Endodermal cell (in vitro differentiated cells): ENCODE results near the gene CCSER1. TPM values are rescaled to one million over a fixed set of nuclear protein-coding genes. Genes with fewer than 3 reads are reported as not detected.

Experiments
- DNase-seq: peaks from one replicate; pipeline ENCODE4 v3.0.0-alpha.2; 2017
- H3K27ac ChIP-seq: 2 replicates; pipeline ENCODE4 v1.5.1; 2013; ENCODE audit warnings: mild to moderate bottlenecking, low read depth, low read length, moderate library complexity
- H3K27me3 ChIP-seq: 2 replicates; pipeline ENCODE4 v1.6.1; 2013; ENCODE audit warnings: mild to moderate bottlenecking, low read length, moderate library complexity; ENCODE audit not compliant: insufficient read depth, control insufficient read depth, poor library complexity, severe bottlenecking
- H3K36me3 ChIP-seq: 2 replicates; pipeline ENCODE4 v1.7.0; 2013; ENCODE audit warnings: mild to moderate bottlenecking, low read length, moderate library complexity; ENCODE audit not compliant: control insufficient read depth, insufficient read depth
- H3K4me1 ChIP-seq: one replicate; pipeline ENCODE4 v1.7.0; 2013; ENCODE audit warnings: low read length; ENCODE audit not compliant: control insufficient read depth, insufficient read depth
- H3K4me3 ChIP-seq: 2 replicates; pipeline ENCODE4 v1.5.1; 2013; ENCODE audit warnings: mild to moderate bottlenecking, low read length, moderate library complexity
- H3K9ac ChIP-seq: 2 replicates; pipeline ENCODE4 v1.6.1; 2013; ENCODE audit warnings: mild to moderate bottlenecking, low read length, moderate library complexity; ENCODE audit not compliant: poor library complexity, severe bottlenecking; ENCODE audit errors: extremely low read depth
- H3K9me3 ChIP-seq: 2 replicates; pipeline ENCODE4 v1.6.1; 2013; ENCODE audit warnings: mild to moderate bottlenecking, low read length, moderate library complexity; ENCODE audit not compliant: control insufficient read depth
- H3K27ac Mint-ChIP-seq: 2 replicates; pipeline ENCODE4 v1.8.0; 2020; ENCODE audit warnings: mixed read lengths
- H3K27me3 Mint-ChIP-seq: 2 replicates; pipeline ENCODE4 v1.8.0; 2021; ENCODE audit warnings: mild to moderate bottlenecking, mixed read lengths; ENCODE audit not compliant: insufficient read depth
- H3K36me3 Mint-ChIP-seq: 2 replicates; pipeline ENCODE4 v1.8.0; 2020; ENCODE audit warnings: low read depth, mixed read lengths
- H3K4me1 Mint-ChIP-seq: 2 replicates; pipeline ENCODE4 v1.8.0; 2020; ENCODE audit warnings: mixed read lengths
- H3K4me3 Mint-ChIP-seq: 2 replicates; pipeline ENCODE4 v1.8.0; 2020; ENCODE audit warnings: mild to moderate bottlenecking, moderate library complexity, mixed read lengths
- H3K9me3 Mint-ChIP-seq: 2 replicates; pipeline ENCODE4 v1.8.0; 2020; ENCODE audit warnings: mild to moderate bottlenecking, mixed read lengths
- WGBS, 2 experiments: methylation state at CpG; one replicate each; pipeline versions ENCODE4 v1.1.5 to v1.1.7; 2013; ENCODE audit warnings: missing lambda C conversion rate in 2 of 2, mixed read lengths in 1 of 2; ENCODE audit not compliant: insufficient coverage in 1 of 2, insufficient read length in 1 of 2; 5-methylcytosine and 5-hydroxymethylcytosine counted together
- total RNA-seq, 2 donors: library from RNA; stranded (reverse); fragmentation: NEBNext Ultra II Directional in 1 of 2; extraction: Animal tissue kit (Norgen Biotek cat#: 25700) in 1 of 2; gene quantifications; 2 replicates in 1 of 2; 3 replicates in 1 of 2; pipeline ENCODE4 v1.2.1, GENCODE V29; 2021
- TF ChIP-seq, protein P1 (sequence below): fragments of 200-600 bp; sonication (generic); conservative IDR thresholded peaks from 2 replicates; pipeline ENCODE4 v1.5.0; 2021; ENCODE audit warnings: antibody characterized with exemption, mild to moderate bottlenecking

Gene CCSER1
- total RNA-seq, 2 donors from 2014 or later = 1.1 to 2.2 TPM

DNA sequence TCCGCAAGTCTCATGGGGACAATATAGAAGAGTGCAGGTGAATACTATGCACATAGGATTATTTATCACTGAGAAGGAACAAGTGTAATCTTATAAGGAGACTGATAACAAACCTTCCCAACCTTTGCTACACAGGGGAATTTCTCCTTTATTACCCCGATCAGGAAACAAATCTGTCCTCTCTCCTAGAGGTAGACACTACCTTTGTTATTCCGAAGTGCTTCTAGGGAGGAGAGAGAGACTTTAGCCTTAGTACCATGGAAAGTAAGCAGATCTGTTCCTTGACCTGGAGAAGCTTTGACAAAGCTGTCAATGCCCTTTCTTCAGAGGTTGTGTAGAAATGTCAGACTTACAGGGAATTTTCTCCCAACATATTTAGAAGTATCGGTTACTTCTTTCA, 475.5 kb downstream of the CCSER1 start:
- no peaks in the 10 kb centered on the region for H3K9me3 Mint-ChIP-seq
- H3K4me3 ChIP-seq = no peak overlapping the region
- WGBS, 2 experiments = 97 to 100% methylated on average over 1 to 4 of the region's 4 CpGs
- H3K36me3 Mint-ChIP-seq = no peaks in the 10 kb centered on the region
- H3K27me3 Mint-ChIP-seq = no peaks in the 10 kb centered on the region
- no peak for DNase-seq
- no peaks in the 10 kb centered on the region for H3K9me3 ChIP-seq
- H3K4me1 ChIP-seq = no peaks in the 10 kb centered on the region
- H3K4me3 Mint-ChIP-seq = no peak overlapping the region
- H3K9ac ChIP-seq = no peak overlapping the region
- TF ChIP-seq, protein P1, sequence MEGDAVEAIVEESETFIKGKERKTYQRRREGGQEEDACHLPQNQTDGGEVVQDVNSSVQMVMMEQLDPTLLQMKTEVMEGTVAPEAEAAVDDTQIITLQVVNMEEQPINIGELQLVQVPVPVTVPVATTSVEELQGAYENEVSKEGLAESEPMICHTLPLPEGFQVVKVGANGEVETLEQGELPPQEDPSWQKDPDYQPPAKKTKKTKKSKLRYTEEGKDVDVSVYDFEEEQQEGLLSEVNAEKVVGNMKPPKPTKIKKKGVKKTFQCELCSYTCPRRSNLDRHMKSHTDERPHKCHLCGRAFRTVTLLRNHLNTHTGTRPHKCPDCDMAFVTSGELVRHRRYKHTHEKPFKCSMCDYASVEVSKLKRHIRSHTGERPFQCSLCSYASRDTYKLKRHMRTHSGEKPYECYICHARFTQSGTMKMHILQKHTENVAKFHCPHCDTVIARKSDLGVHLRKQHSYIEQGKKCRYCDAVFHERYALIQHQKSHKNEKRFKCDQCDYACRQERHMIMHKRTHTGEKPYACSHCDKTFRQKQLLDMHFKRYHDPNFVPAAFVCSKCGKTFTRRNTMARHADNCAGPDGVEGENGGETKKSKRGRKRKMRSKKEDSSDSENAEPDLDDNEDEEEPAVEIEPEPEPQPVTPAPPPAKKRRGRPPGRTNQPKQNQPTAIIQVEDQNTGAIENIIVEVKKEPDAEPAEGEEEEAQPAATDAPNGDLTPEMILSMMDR = no peak
- H3K27ac ChIP-seq = no peak overlapping the region
- H3K27me3 ChIP-seq = no peaks in the 10 kb centered on the region
- H3K27ac Mint-ChIP-seq = no peak overlapping the region
- no peaks in the 10 kb centered on the region for H3K36me3 ChIP-seq
- no peaks in the 10 kb centered on the region for H3K4me1 Mint-ChIP-seq

DNA sequence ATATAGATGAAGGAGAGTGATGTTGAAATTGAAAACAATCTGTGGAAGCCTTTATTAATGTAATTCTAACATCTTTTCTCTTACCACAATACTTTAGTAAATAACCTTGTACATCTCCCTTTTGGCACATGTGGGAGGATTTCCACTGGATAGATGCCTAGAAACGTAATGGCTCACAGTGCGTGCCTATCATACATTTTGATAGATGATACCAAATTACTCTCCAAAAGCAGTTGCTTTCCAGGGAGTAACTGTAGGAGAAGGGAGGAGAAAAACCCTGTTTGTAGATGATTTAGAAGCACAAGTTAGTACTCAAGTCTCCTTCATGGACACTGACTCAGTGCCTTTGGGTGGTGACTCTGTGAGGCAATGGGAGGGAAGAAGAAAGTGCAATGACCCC, 476.3 kb downstream of the CCSER1 start:
- Histone ChIP-seq H3K9ac (no peak overlapping the region), H3K4me1 (no peaks in the 10 kb centered on the region), H3K27me3 (no peaks in the 10 kb centered on the region), H3K4me3 (no peak overlapping the region), H3K27ac (no peak overlapping the region), H3K9me3 (no peaks in the 10 kb centered on the region), H3K36me3 (no peaks in the 10 kb centered on the region)
- H3K27ac Mint-ChIP-seq = no peak overlapping the region
- no peaks in the 10 kb centered on the region for H3K36me3 Mint-ChIP-seq
- H3K4me3 Mint-ChIP-seq = no peak overlapping the region
- H3K27me3 Mint-ChIP-seq = no peaks in the 10 kb centered on the region
- TF ChIP-seq, protein P1 = no peak
- no peaks in the 10 kb centered on the region for H3K4me1 Mint-ChIP-seq
- no peaks in the 10 kb centered on the region for H3K9me3 Mint-ChIP-seq
- 92% methylated on average over 2 of the region's 2 CpGs; no CpG with 5 or more reads in 1 of the 2 experiments for WGBS, 2 experiments
- DNase-seq = no peak

DNA sequence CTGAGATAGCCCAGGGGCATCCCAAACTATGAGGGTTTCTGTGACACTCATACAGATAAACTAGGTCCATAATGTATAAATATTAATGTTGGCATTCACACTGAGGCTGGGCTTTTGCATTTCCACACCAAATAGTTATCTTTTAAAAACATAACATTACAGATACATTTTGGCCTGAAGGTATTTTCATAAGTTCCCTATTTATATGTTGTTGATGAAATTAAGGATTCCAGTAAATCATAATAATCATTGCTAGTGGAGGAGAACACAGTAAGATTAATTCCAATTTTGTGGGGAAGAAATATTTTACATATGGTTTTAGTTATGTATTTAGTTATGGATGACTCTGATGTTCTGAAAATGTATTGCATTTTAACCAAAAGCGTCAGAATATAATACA, 479.6 kb downstream of the CCSER1 start:
- TF ChIP-seq, protein P1 = no peak
- H3K9me3 ChIP-seq = no peaks in the 10 kb centered on the region
- Mint-ChIP-seq H3K4me3 (no peak overlapping the region), H3K27me3 (no peaks in the 10 kb centered on the region), H3K36me3 (no peaks in the 10 kb centered on the region), H3K27ac (no peak overlapping the region), H3K9me3 (no peaks in the 10 kb centered on the region), H3K4me1 (no peaks in the 10 kb centered on the region)
- no peaks in the 10 kb centered on the region for H3K4me1 ChIP-seq
- H3K9ac ChIP-seq = no peak overlapping the region
- no peak overlapping the region for H3K27ac ChIP-seq
- WGBS, 2 experiments = 100% methylated on average over 1 of the region's 1 CpG; no CpG with 5 or more reads in 1 of the 2 experiments
- no peaks in the 10 kb centered on the region for H3K27me3 ChIP-seq
- no peak for DNase-seq
- H3K36me3 ChIP-seq = no peaks in the 10 kb centered on the region
- no peak overlapping the region for H3K4me3 ChIP-seq
